Measurements from ENCODE around the gene SLC9A3.

The SLC9A3 gene

DNA sequence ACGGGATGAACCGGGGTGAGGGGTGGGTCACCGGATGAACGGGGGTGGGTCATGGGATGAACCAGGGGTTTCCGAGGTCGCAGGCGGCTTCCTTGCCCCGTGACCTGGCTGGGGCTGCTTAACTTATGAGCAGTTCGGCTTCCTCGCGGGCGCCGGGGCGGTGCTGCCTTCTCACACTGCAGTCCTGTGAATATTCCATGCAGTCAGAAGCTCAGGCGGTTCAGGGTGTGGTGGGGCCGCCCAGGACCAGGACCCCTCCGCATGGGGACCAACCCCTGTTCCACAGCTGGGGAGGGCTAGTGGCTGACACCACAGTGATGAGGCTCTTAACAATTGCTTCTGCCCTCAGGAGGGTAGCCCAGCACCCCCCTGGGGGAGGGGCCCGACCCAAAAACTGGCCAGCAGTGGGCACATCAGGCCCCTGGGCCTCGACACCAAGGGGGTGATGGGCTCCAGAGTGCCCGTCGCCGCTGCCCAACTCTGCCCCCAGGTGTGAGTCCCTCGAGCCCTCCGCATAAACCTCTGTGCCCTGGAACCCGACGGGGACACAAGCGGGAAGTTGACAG is 30.9 kb upstream of the SLC9A3 start:
- DNase-seq (ENCODE audit: low read depth in 1 of 2, low spot score in 1 of 2), result no peak

DNA sequence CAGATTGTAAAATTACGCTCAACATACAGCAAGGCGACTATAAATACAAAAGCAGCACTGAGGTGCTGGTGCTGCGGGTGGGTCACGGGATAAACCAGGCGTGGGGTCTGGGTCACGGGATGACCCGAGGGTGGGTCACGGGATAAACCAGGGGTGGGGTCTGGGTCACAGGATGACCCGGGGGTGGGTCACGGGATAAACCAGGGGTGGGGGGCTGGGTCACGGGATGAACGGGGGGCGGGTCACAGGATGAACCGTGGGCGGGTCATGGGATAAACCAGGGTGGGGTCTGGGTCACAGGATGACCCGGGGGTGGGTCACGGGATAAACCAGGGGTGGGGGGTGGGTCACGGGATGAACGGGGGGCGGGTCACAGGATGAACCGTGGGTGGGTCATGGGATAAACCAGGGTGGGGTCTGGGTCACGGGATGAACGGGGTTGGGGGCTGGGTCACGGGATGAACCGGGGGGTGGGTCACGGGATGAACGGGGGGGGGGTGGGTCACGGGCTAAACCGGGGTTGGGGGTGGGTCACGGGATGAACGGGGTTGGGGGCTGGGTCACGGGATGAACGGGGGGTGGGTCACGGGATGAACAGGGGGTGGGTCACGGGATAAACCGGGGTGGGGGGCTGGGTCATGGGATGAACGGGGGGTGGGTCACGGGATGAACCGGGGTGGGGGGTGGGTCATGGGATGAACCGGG is 30.2 kb upstream of the SLC9A3 start:
- DNase-seq (ENCODE audit: low read depth in 1 of 2, low spot score in 1 of 2), result no peak

DNA sequence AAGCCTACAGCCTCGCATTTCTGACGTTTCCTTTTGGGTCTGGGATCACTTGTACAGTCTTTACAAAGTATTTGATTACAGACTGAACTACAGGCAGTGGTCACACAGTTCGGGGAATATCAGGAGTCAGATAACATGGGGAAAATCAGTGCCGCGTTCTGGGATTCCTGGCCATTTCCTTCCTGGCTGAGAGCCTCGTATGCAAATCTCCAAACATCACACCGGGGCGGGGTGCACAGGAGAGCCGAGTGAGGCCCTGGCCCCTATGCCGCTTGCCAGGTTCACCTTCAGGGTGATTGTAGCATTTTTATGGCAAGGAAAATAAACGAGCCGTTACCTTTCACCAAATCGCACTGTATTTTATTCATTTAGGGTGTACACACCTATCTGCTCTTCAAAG is 29.6 kb upstream of the SLC9A3 start:
- no peak for DNase-seq (ENCODE audit: low read depth in 1 of 2, low spot score in 1 of 2)

GRCh38 chr5:551406-551805 is 27.2 kb upstream of the SLC9A3 start:
- no peak for DNase-seq (ENCODE audit: low read depth in 1 of 2, low spot score in 1 of 2)

DNA sequence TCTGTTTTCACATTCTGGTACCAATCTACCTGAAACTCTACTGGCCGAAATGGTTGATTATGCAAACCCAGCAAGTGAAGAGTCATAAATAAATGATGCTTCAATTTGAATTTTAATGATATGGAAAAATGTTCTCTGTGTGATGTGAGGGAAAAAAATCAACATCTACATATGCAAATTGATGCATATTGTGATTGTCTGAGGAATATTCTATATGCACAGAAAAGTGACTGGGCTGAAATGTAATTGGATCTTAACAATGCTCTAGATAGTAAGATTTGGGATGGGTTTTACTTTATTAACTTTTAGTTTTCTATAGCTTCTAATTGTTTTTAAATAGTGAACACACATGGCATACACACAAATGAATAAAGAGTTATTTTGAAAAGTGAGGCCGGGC is 25.0 kb upstream of the SLC9A3 start:
- DNase-seq (ENCODE audit: low read depth in 1 of 2, low spot score in 1 of 2), result no peak

DNA sequence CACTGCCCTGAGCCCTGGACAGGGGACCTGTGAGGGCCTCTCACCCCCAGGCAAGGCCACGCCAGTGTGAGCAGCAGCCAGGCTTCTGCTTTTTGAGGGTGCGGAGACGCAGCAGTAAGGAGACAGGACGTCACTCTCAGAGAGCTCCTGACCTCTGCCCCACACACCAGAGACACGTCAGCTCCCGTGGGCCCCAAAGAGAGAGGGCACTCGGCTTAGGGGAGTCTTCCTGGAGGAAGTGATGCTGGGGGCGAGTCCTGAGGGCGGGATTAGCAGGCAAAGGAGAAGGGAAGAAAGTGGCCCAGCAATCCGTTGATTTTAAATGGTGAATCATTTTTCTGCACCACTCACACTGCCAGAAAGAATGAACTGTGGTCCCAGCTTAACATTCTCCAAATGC is 24.0 kb upstream of the SLC9A3 start:
- DNase-seq (ENCODE audit: low read depth in 1 of 2, low spot score in 1 of 2), result no peak

GRCh38 chr5:547086-547924 is 23.1 kb upstream of the SLC9A3 start:
- DNase-seq (ENCODE audit: low read depth in 1 of 2, low spot score in 1 of 2), result no peak

GRCh38 chr5:546376-546908 is 22.2 kb upstream of the SLC9A3 start:
- DNase-seq (ENCODE audit: low read depth in 1 of 2, low spot score in 1 of 2), result no peak

DNA sequence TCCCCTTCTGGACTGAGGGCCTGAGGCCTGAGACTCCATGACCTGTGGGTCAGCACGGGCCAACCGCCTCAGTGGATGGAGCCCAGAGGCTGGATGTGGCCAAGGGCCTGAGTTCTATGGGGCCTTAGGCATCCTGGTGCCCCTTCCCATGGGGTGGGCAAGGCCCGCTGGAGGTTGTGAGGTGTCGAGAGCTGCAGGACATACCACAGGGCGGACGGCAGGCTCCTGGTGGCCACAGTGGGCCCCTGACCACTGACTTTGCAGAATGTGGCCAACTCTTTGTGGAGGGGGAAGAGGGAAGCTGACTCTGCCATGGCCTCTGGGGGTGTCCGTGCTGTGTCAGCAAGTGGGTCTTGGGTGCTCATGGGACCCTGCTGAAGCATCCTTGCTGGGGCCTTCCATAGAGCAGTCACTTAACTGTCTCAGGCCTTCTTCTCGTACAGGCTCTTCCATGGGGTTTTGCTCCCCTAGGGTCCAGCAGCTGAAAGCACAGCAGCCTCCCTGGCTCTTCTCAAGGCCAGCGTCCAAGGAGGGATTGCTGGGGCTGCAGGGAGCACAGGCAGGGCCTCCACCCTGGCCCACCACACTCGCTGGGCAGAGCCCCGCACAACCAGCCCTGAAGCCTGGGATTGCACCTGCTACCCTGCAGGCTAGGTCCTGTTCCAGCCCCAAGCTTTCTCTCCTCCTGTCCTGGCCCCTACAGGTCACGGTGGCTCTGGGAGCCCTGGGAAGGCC is 21.6 kb upstream of the SLC9A3 start:
- DNase-seq (ENCODE audit: low read depth in 1 of 2, low spot score in 1 of 2), result no peak

GRCh38 chr5:544675-545355 is 20.6 kb upstream of the SLC9A3 start:
- DNase-seq (ENCODE audit: low read depth in 1 of 2, low spot score in 1 of 2), result no peak

DNA sequence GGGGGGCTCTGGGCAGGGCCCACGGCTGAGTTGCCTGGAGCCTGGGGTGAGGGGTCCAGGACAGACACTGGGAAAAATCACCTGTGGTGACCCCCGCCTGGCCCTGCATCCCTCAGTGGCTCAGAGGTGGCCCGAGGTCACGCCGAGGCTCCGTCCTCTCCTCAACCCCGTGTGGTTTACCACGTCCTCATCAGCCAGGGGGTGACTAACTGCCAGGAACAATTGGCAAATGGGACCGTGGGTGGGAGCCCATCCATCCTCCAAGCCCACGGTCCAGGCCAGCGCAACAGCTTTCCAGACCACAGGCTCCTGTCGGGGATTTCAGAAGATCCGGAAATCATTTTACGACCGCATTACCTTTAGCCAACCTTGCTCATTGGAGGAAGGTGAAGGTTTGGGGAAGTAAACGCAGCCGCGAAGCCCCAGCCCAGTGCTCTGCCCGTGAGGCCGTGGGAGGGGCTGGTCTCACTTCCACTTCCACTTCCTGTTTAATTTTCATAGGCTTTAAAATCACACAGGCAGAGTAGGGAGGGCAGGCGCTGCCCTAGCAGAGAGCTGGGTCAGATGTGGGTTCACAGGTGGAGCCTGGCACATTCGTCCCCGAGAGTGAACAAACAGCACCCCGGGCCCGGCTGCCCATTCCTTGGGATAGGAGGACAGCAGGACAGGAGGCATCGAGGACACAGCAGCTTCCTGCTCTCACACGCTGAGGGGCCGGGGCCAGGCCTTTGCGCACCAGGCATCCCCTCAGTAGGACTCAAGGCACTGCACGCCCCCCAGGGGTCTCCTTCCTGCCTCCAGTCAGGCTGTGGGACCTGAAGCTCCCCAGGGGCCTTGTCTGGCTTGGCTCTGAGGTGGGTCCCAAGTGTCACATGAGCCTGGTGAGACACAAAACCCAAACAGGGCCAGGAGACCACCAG is 19.8 kb upstream of the SLC9A3 start:
- DNase-seq (ENCODE audit: low read depth in 1 of 2, low spot score in 1 of 2), result no peak

DNA sequence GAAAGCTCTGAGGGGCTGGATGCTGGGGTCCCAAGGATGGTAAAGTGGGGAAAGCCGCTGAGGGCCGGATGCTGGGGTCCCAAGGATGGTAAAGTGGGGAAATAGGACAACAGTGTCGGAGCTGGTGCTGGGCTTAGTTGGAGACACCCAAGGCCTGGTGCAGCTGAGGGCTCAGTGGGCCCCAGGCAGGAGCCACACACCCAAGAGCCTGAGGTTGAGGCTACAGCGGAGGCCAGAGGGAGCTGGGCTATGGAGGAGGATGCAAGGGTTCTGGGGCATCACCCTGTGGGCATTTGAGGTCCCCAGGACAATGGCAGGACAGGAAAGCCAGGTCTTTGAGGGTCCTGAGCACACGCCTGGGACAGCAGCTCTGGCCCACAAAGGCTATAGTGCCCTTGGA is 19.1 kb upstream of the SLC9A3 start:
- DNase-seq (ENCODE audit: low read depth in 1 of 2, low spot score in 1 of 2), result no peak

DNA sequence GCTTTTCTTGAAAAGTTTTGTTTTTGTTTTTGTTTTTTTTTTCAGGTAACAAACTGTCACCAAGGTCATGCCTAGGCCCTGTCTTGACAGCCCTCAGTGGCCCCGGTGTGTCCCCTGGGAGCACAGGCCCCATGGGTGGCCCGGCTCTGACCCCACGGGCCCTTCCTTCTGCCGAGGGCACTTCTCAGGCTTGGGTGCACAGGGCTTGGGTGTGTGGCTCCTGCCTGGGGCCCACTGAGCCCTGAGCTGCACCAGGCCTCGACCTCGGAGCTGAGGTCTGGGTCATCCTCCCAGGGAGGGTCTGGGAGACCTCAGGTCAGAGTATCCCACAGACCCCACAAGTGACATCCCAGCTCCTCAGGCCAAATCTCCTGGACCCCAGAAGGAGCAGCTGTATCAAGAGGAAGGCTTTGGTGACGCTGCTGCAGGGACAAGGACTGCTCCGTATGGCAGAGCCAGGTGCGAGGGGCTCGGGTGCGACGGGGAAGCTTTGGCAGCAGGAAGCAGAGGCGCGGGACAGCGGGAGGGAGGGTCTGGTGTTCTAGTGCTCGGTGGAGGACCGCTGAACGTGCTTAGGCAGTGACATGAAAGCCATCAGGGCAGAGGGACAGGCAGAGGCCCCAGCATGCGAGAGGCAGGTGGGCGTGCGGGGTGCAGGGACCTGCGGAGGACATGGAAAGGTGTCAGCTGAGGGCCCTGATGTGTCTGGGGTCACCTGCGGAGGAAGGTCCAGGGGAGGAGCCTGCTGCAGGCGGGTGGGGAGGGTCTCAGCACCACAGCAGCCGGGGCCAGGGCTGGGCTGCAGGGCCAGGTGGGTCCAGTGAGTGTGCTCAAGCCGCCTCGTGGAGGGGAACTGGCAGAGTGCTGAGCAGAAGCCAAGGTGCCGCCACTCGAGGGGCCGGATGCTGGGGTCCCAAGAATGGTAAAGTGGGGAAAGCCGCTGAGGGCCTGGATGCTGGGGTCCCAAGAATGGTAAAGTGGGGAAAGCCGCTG is 18.4 kb upstream of the SLC9A3 start:
- DNase-seq (ENCODE audit: low read depth in 1 of 2, low spot score in 1 of 2), result no peak

DNA sequence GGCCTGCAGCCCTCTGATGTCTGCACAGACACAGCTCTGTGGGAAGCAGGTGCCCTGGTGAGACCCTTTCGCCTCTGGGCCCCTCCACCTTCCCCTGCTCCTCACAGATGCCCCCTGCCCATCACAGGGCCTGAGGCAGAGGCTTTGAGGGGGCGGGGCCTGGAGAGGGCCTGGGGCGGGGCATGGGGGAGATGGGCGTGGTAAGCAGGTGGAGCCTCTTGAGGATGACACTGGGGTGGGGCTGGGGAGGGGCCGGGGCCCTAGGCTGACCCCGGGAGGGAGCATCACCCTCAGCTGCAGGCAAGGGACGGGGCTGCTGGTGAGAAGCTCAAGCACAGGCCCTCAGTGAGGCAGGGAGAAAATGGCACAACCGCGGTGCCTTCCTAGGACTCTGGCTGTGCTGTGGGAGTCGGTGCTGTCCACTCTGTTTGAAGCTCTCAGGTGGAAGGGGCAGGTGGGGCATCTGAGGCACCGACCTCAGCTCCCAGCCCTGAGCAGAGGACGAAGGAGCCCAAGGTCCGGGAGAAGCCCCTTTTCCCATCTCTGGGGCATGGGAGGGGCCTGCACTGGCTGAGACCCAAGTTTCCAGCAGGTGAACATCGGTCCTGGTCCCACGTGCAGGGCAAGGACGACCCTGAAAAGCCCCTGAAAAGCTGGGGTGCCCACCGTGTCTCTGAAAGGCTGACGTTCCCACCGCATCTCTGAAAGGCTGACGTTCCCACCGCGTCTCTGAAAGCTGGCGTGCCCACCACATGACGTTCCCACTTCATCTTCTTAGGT is 17.5 kb upstream of the SLC9A3 start:
- no peak for DNase-seq (ENCODE audit: low read depth in 1 of 2, low spot score in 1 of 2)

DNA sequence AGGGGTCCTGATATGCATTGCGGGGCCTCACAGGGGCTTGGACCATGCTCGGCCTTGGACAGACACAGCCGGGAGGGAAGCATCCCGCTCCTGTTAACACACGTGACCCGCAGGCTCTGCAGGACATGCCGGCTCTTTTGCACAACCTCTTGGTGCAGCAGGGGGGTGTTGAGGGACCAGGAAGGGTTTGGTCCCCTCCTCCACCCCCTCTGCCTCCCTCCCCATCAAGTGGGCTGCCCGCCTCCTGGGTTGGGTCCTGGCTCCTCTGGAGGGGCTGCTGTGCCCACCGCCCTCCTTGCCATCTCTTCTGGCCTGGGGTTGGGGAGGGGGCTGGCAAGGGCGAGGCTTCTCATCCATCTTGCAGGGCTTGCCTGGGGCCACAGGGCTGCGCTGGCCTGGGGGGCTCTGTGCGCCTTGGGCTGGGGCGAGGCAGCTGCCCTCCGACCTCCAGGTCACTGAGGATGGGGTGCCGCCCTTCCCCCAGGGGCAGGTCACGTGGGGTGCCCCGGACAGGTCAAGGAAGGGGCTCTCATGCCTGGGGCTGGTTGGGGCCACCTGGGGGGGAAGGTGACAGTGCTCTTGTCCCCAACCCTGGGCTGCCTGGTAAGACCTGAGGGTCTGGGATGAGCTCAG is 16.8 kb upstream of the SLC9A3 start:
- DNase-seq (ENCODE audit: low read depth in 1 of 2, low spot score in 1 of 2), result no peak

- DNase-seq (ENCODE audit: low read depth in 1 of 2, low spot score in 1 of 2), result no peak
Observed at GRCh38 chr5:540071-540905, 16.0 kb upstream of the SLC9A3 start.
